Measurements from ENCODE around the gene RAPGEF1. TPM values are rescaled to one million over a fixed set of nuclear protein-coding genes. Genes with fewer than 3 reads are reported as not detected.
A peak's percentile ranks its signal among the peaks of the same experiment; 100 is the strongest.

Gene RAPGEF1
- total and polyA plus RNA-seq, 2 donors (not counting 3 experiments of a cell fraction or from before 2014, with no cell fraction given), result 50.0 to 124 TPM

- ChIA-PET CTCF (interaction anchor here (1.0 to 2.1 kb wide), 3 partner anchors 9 to 86 kb away, joined by 3 to 9 read pairs (median 5); no protein-coding TSS in a partner anchor), POLR2A (no interaction called here)
- TF ChIP-seq GATA2 (IDR thresholded peaks at IDR 0.05; ENCODE audit: insufficient read depth, insufficient read length, low read depth, low read length) (no peak), EZH2 (IDR thresholded peaks at IDR 0.05; ENCODE audit: borderline replicate concordance, low read depth, low read length, severe bottlenecking) (no peak), CTCF (IDR thresholded peaks at IDR 0.05; ENCODE audit: extremely low read depth in 1 of 2, insufficient read depth in 1 of 2, low read depth in 1 of 2, low read length in 2 of 2) (no peak), FOS (IDR thresholded peaks at IDR 0.05; ENCODE audit: borderline replicate concordance, insufficient read depth, low read length) (no peak), MYC (IDR thresholded peaks at IDR 0.05; ENCODE audit: low read depth, low read length) (no peak)
- DNase-seq (ENCODE audit: low read depth, low spot score) (no peak), FAIRE-seq (peak; percentile 59)
- no peak overlapping the region for H2AFZ ChIP-seq (ENCODE audit: low read depth, low read length)
- no peak overlapping the region for H3K9ac ChIP-seq (replicated peaks; ENCODE audit: extremely low read depth, insufficient read depth, low read length)
- peaks cover 12% of the 10 kb centered on the region for H3K4me1 ChIP-seq (ENCODE audit: control insufficient read depth, extremely low read depth, insufficient read depth, low read length)
- H3K9me3 ChIP-seq (replicated peaks; ENCODE audit: control insufficient read depth, insufficient read depth, low read length), result no peaks in the 10 kb centered on the region
- no peak overlapping the region for H3K27ac ChIP-seq (ENCODE audit: insufficient read depth, low read depth, low read length)
- intact Hi-C loops (cut with micrococcal nuclease), result no loop called here
- BruUV-seq (replicated peaks), result no TSS peak
- H3K27me3 ChIP-seq (ENCODE audit: control insufficient read depth in 2 of 2, insufficient read depth in 2 of 2, low read length in 2 of 2), result no peaks in the 10 kb centered on the region
- no peaks in the 10 kb centered on the region for H3K9me1 ChIP-seq (replicated peaks; ENCODE audit: control insufficient read depth, extremely low read depth, insufficient read depth, low read length)
- H3K79me2 ChIP-seq (ENCODE audit: control insufficient read depth, insufficient read depth, low read length), result peaks cover 37% of the 10 kb centered on the region
- dilution Hi-C loops (cut with MboI; ENCODE audit: extremely low pct_ligation_motif_present, low sequenced_read_pairs), result no loop called here
- no peak overlapping the region for H3K4me2 ChIP-seq (ENCODE audit: insufficient read depth, low read length)
- H3K36me3 ChIP-seq (ENCODE audit: control insufficient read depth in 2 of 2, extremely low read depth in 1 of 2, insufficient read depth in 2 of 2, low read length in 2 of 2), result peaks cover 0 to 12% of the 10 kb centered on the region in 2 experiments
- H3K4me3 ChIP-seq (replicated peaks in 1 of 3; ENCODE audit: insufficient read depth in 1 of 3, low read depth in 1 of 3, low read length in 3 of 3), result no peak overlapping the region
- no peaks in the 10 kb centered on the region for H4K20me1 ChIP-seq (replicated peaks; ENCODE audit: control insufficient read depth, extremely low read depth, insufficient read depth, low read length)
Measured at GRCh38 chr9:131651160-131651559, 88.7 kb downstream of the RAPGEF1 start.

GRCh38 chr9:131650254-131650653 is 89.6 kb downstream of the RAPGEF1 start:
- H3K79me2 ChIP-seq (ENCODE audit: control insufficient read depth, insufficient read depth, low read length), result peaks cover 35% of the 10 kb centered on the region
- no peaks in the 10 kb centered on the region for H3K9me3 ChIP-seq (replicated peaks; ENCODE audit: control insufficient read depth, insufficient read depth, low read length)
- intact Hi-C loops (cut with micrococcal nuclease) (no loop called here), dilution Hi-C loops (cut with MboI; ENCODE audit: extremely low pct_ligation_motif_present, low sequenced_read_pairs) (no loop called here)
- no peaks in the 10 kb centered on the region for H4K20me1 ChIP-seq (replicated peaks; ENCODE audit: control insufficient read depth, extremely low read depth, insufficient read depth, low read length)
- FAIRE-seq (no peak), DNase-seq (ENCODE audit: low read depth, low spot score) (no peak)
- CTCF ChIA-PET, result interaction anchor here (1.0 to 1.7 kb wide), 2 partner anchors 8 to 12 kb away, joined by 3 to 4 read pairs; no protein-coding TSS in a partner anchor
- no peak overlapping the region for H3K4me3 ChIP-seq (replicated peaks in 1 of 3; ENCODE audit: insufficient read depth in 1 of 3, low read depth in 1 of 3, low read length in 3 of 3)
- H3K4me2 ChIP-seq (ENCODE audit: insufficient read depth, low read length), result no peak overlapping the region
- no peak overlapping the region for H2AFZ ChIP-seq (ENCODE audit: low read depth, low read length)
- TF ChIP-seq MYC (IDR thresholded peaks at IDR 0.05; ENCODE audit: low read depth, low read length), result no peak
- TF ChIP-seq, protein P1, sequence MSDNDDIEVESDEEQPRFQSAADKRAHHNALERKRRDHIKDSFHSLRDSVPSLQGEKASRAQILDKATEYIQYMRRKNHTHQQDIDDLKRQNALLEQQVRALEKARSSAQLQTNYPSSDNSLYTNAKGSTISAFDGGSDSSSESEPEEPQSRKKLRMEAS (IDR thresholded peaks at IDR 0.05; ENCODE audit: insufficient read depth, insufficient read length), result no peak
- TF ChIP-seq GATA2 (IDR thresholded peaks at IDR 0.05; ENCODE audit: insufficient read depth, insufficient read length, low read depth, low read length), result no peak
- TF ChIP-seq CTCF (IDR thresholded peaks at IDR 0.05; ENCODE audit: extremely low read depth in 1 of 2, insufficient read depth in 1 of 2, low read depth in 1 of 2, low read length in 2 of 2), result no peak
- no peak for TF ChIP-seq POLR2A (IDR thresholded peaks at IDR 0.05; ENCODE audit: low read depth, low read length)
- no peak for TF ChIP-seq FOS (IDR thresholded peaks at IDR 0.05; ENCODE audit: borderline replicate concordance, insufficient read depth, low read length)
- TF ChIP-seq POLR2AphosphoS5 (IDR thresholded peaks at IDR 0.05; ENCODE audit: insufficient read depth, low read depth, low read length), result no peak
- no peak for TF ChIP-seq JUN (IDR thresholded peaks at IDR 0.05; ENCODE audit: borderline replicate concordance, insufficient read depth, insufficient read length, low read depth)
- no peak for TF ChIP-seq EZH2 (IDR thresholded peaks at IDR 0.05; ENCODE audit: borderline replicate concordance, low read depth, low read length, severe bottlenecking)
- H3K9ac ChIP-seq (replicated peaks; ENCODE audit: extremely low read depth, insufficient read depth, low read length), result no peak overlapping the region
- POLR2A ChIA-PET, result no interaction called here
- no peak overlapping the region for H3K27ac ChIP-seq (ENCODE audit: insufficient read depth, low read depth, low read length)
- H3K36me3 ChIP-seq (ENCODE audit: control insufficient read depth in 2 of 2, extremely low read depth in 1 of 2, insufficient read depth in 2 of 2, low read length in 2 of 2), result peaks cover 0 to 12% of the 10 kb centered on the region in 2 experiments
- H3K9me1 ChIP-seq (replicated peaks; ENCODE audit: control insufficient read depth, extremely low read depth, insufficient read depth, low read length), result no peaks in the 10 kb centered on the region
- peaks cover 4% of the 10 kb centered on the region for H3K4me1 ChIP-seq (ENCODE audit: control insufficient read depth, extremely low read depth, insufficient read depth, low read length)
- BruUV-seq (replicated peaks), result no TSS peak
- no peaks in the 10 kb centered on the region for H3K27me3 ChIP-seq (ENCODE audit: control insufficient read depth in 2 of 2, insufficient read depth in 2 of 2, low read length in 2 of 2)
